GM12801 (cell line): ENCODE results near the gene EFHD2.

ENCODE experiments used
- TF ChIP-seq, protein P1 (sequence below): IDR thresholded peaks from one replicate; pipeline ENCODE4 v1.5.1; 2011; ENCODE audit warnings: control low read depth; ENCODE audit not compliant: insufficient read length; ENCODE audit errors: extremely low read depth

EFHD2 gene

DNA sequence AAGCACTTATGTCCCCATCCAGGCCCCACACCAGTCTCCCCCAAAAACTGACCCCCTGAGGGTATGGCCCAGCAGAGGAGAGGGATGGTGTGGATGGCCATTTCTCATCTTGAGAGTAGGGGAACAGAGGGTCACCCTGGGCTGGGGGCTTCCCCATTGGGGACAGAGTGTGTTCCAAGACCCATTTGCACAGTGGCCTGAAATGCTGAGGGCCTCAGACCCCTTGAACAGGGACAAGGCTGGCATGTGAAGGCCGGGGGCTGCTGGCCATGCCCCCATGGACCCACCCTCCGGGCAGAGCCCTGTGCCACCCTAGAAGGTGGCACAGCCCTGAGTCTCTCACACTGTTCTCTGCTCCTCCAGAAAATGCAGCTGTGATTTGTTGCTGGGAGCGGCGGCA is 36.5 kb downstream of the EFHD2 start:
- TF ChIP-seq, protein P1, sequence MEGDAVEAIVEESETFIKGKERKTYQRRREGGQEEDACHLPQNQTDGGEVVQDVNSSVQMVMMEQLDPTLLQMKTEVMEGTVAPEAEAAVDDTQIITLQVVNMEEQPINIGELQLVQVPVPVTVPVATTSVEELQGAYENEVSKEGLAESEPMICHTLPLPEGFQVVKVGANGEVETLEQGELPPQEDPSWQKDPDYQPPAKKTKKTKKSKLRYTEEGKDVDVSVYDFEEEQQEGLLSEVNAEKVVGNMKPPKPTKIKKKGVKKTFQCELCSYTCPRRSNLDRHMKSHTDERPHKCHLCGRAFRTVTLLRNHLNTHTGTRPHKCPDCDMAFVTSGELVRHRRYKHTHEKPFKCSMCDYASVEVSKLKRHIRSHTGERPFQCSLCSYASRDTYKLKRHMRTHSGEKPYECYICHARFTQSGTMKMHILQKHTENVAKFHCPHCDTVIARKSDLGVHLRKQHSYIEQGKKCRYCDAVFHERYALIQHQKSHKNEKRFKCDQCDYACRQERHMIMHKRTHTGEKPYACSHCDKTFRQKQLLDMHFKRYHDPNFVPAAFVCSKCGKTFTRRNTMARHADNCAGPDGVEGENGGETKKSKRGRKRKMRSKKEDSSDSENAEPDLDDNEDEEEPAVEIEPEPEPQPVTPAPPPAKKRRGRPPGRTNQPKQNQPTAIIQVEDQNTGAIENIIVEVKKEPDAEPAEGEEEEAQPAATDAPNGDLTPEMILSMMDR: no peak

DNA sequence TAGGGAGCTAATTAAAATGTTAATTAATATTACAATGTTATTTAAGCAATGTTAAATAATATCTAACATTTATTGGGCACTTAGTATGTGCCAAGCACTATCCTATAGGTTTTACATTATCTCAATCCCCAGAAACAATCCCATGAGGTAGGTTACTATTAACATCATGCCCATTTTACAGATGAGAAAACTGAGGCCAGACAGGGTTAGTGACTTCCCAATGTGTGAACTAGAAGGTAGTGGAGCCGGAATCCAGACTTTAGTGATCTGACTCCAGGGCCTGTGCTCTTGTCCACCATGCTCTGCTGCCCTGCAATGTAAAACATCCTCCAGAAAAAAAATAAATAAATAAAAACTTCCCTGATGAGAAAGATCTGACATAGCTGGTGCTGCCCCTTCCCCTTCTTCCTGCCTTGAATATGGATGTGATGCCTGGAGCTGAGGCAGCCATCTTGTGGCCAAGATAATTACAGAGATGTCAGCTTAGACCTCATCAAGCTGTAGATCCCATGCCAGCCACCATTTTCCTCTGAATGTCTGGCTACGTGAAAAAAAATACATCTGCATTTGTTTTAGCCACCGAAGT is 39.3 kb downstream of the EFHD2 start:
- TF ChIP-seq, protein P1: no peak

DNA sequence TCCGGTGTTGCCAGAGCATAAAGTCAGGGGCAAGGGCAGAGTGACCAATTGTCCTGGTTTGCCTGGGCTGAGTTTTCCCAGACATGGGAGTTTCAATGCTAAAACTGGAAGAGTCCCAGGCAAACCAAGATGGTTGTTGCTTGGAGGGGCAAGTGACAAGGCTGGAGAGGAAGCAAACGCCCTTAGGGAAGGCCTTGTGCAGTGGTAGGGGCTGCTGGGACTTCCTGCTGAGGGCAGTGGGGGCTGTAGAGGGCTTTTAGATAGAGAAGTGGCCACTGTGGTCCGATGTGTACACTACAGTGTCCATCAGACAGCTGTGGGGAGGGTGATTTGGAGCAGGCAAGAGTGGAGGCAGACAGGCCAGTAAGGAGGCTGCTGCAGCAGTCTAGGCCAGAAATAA is 39.9 kb downstream of the EFHD2 start:
- TF ChIP-seq, protein P1: no peak

DNA sequence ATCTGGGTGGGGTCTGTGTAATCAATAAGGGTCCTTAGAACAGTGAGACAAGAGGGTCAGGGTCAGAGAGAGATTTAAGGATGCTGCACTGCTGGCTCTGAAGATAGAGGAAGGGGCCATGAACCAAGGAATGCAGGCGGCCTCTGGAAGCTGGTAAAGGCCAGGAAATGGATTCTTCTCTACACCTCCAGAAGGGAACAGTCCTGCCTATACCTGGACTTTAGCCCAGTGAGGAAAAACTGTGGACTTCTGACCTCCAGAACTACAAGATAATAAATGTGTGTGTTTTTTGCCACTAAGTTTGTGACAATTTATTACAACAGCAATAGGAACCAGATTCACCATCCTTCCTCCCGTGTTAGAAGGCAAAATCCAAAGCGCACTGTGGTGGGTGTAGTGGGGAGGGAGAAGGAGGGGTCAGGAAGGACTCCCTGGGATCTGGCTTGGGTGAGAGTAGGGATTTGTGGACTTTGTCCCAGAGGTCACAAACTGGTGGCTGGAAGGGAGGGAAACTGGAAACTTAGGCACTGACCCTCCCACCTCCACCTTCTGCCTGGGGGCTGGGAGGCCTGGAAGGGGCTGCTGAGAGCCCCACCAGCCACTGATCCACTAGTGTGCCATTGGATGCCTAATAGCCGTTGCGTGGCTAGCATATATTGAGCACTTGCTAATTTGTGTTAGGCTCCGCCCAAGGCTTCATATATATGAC is 41.5 kb downstream of the EFHD2 start:
- TF ChIP-seq, protein P1: no peak

DNA sequence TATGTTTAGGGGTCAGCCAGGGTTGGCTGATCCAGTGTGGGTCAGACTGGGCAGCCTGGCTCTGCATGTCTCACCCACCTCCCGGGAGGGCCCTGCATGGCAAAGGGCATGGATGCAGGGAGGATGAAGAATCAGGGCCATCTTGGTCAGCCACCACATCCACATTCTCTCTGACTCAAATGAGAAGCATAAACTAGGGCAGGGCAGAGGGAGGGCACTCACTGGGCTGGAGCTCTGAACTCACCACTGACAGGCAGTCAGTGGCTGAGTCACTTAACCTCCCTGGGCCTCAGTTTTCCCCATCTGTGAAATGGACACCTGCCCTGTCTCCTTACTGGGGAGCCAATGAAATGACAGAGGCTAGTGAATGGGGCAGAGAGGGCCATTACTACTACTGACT is 42.5 kb downstream of the EFHD2 start:
- TF ChIP-seq, protein P1: no peak

DNA sequence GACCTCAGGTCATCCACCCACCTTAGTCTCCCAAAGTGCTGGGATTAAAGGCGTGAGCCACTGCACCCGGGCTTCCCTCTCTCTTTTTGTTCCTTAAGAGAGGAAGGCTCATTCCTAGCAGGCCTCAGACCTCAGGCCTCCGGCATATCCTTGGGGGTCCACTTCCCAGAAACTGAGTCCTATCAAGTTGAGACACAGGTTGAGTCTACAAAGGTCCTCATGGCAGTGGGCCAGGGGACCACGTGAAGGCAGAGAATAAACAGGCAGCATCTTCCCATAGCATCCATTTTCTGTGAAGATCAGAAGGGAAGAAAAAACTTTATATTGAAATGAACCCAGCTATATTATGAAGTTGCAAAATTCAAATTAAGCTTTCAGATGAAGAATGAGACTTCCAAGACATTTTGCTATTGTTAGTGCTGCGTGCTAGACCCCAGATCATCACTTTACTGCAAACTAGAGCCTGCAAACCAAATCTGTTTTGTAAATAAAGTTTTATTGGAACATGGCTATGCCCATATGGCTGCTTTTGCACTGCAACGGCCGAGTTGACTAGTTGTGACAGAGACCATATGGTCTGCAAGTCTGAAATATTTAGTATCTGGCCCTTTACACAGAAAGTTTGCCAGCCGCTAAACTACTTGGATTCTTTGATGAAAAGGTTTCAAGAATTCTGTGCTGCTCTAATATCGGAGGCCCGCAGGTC is 43.3 kb downstream of the EFHD2 start:
- TF ChIP-seq, protein P1: no peak

DNA sequence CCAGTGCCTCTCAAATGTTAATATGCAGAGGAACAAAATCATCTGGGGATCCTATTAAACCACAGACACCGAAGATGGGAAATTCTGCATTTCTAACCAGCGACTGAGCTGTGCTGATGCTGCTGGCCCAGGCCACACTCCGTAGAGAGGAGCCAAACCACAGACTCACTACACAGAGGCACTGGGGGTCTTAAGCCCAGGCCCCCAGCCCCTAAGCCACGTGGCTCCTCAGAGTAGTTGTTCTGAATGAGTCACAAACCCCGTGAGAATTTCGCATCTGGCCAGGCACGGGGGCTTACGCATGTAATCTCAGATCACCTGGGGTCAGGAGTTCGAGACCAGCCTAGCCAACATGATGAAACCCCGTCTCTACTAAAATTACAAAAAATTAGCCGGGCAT is 44.0 kb downstream of the EFHD2 start:
- TF ChIP-seq, protein P1: no peak
